ENCODE results near the gene ADCY2.

- TF ChIP-seq, protein P1, sequence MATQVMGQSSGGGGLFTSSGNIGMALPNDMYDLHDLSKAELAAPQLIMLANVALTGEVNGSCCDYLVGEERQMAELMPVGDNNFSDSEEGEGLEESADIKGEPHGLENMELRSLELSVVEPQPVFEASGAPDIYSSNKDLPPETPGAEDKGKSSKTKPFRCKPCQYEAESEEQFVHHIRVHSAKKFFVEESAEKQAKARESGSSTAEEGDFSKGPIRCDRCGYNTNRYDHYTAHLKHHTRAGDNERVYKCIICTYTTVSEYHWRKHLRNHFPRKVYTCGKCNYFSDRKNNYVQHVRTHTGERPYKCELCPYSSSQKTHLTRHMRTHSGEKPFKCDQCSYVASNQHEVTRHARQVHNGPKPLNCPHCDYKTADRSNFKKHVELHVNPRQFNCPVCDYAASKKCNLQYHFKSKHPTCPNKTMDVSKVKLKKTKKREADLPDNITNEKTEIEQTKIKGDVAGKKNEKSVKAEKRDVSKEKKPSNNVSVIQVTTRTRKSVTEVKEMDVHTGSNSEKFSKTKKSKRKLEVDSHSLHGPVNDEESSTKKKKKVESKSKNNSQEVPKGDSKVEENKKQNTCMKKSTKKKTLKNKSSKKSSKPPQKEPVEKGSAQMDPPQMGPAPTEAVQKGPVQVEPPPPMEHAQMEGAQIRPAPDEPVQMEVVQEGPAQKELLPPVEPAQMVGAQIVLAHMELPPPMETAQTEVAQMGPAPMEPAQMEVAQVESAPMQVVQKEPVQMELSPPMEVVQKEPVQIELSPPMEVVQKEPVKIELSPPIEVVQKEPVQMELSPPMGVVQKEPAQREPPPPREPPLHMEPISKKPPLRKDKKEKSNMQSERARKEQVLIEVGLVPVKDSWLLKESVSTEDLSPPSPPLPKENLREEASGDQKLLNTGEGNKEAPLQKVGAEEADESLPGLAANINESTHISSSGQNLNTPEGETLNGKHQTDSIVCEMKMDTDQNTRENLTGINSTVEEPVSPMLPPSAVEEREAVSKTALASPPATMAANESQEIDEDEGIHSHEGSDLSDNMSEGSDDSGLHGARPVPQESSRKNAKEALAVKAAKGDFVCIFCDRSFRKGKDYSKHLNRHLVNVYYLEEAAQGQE (IDR thresholded peaks at IDR 0.05; ENCODE audit: unreplicated experiment): no peak
- TF ChIP-seq, protein P2, sequence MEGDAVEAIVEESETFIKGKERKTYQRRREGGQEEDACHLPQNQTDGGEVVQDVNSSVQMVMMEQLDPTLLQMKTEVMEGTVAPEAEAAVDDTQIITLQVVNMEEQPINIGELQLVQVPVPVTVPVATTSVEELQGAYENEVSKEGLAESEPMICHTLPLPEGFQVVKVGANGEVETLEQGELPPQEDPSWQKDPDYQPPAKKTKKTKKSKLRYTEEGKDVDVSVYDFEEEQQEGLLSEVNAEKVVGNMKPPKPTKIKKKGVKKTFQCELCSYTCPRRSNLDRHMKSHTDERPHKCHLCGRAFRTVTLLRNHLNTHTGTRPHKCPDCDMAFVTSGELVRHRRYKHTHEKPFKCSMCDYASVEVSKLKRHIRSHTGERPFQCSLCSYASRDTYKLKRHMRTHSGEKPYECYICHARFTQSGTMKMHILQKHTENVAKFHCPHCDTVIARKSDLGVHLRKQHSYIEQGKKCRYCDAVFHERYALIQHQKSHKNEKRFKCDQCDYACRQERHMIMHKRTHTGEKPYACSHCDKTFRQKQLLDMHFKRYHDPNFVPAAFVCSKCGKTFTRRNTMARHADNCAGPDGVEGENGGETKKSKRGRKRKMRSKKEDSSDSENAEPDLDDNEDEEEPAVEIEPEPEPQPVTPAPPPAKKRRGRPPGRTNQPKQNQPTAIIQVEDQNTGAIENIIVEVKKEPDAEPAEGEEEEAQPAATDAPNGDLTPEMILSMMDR (conservative IDR thresholded peaks at IDR 0.05; ENCODE audit: low read depth in 2 of 2): no peak
- TF ChIP-seq POLR2AphosphoS5 (IDR thresholded peaks at IDR 0.05; ENCODE audit: low read depth): no peak
- no peak for TF ChIP-seq EZH2 (IDR thresholded peaks at IDR 0.05; ENCODE audit: low read depth, unreplicated experiment)
- TF ChIP-seq, protein P3, sequence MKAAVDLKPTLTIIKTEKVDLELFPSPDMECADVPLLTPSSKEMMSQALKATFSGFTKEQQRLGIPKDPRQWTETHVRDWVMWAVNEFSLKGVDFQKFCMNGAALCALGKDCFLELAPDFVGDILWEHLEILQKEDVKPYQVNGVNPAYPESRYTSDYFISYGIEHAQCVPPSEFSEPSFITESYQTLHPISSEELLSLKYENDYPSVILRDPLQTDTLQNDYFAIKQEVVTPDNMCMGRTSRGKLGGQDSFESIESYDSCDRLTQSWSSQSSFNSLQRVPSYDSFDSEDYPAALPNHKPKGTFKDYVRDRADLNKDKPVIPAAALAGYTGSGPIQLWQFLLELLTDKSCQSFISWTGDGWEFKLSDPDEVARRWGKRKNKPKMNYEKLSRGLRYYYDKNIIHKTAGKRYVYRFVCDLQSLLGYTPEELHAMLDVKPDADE (IDR thresholded peaks at IDR 0.05): no peak
- TF ChIP-seq ZNF331 (CRISPR knock-in tag; IDR thresholded peaks at IDR 0.05; ENCODE audit: low read depth): no peak
- no peak for TF ChIP-seq EZH2phosphoT487 (IDR thresholded peaks at IDR 0.05; ENCODE audit: unreplicated experiment)
- no peak for TF ChIP-seq JUNB (IDR thresholded peaks at IDR 0.05; ENCODE audit: unreplicated experiment)
- no peak for TF ChIP-seq CREB1 (CRISPR knock-in tag; IDR thresholded peaks at IDR 0.05; ENCODE audit: low read depth)
- TF ChIP-seq ZNF114 (CRISPR knock-in tag; IDR thresholded peaks at IDR 0.05): no peak
Observed at GRCh38 chr5:7419367-7419766, 23.4 kb downstream of the ADCY2 start.

All from GM23338 (cell line).